ENCODE results near the gene VWA5A. TPM values are rescaled to one million over a fixed set of nuclear protein-coding genes. Genes with fewer than 3 reads are reported as not detected.

VWA5A gene
- total RNA-seq, 1 donor from 2014 or later: 8.7 TPM

DNA sequence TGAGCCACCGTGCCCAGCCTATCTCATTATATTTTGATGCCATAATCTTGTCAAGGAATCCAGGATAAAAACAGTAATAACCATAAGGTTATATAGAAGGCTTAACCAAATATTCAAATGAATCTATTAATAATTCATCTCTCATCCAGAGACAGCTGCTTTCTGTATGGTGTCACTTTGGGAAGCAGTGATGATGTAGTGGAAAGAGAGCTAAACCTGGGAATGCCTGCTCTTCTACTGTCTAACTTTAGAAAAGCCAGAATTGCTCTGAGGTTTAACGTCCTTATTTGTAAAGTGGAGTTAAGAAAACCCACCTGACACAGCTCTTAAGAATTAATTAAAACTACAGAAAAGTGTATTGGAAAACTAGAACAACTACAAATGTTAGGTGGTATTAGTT lies 38.6 kb downstream of the VWA5A start:
- no peak for DNase-seq (ENCODE audit: low read depth)
- no peak for FAIRE-seq
- Histone ChIP-seq H3K4me1 (ENCODE audit: insufficient read depth, low read length) (no peaks in the 10 kb centered on the region), H2AFZ (ENCODE audit: low read depth, low read length) (no peak overlapping the region), H3K4me2 (ENCODE audit: low read length) (no peak overlapping the region), H3K79me2 (ENCODE audit: insufficient read depth, low read length) (no peaks in the 10 kb centered on the region), H3K27me3 (ENCODE audit: insufficient read depth, low read length) (no peaks in the 10 kb centered on the region), H3K4me3 (ENCODE audit: insufficient read depth, low read depth, low read length) (no peak overlapping the region), H3K36me3 (ENCODE audit: insufficient read depth, low read length) (no peaks in the 10 kb centered on the region), H4K20me1 (ENCODE audit: insufficient read depth, low read length) (no peaks in the 10 kb centered on the region), H3K9ac (ENCODE audit: low read length) (no peak overlapping the region), H3K27ac (ENCODE audit: low read depth, low read length) (no peak overlapping the region), H3K9me3 (ENCODE audit: insufficient read depth, low read depth, low read length) (no peaks in the 10 kb centered on the region)
- Mint-ChIP-seq H3K27me3 (ENCODE audit: low read depth, unreplicated experiment) (peaks cover 3% of the 10 kb centered on the region), H3K36me3 (ENCODE audit: low read depth, unreplicated experiment) (peaks cover 2% of the 10 kb centered on the region), H3K4me3 (ENCODE audit: unreplicated experiment) (no peak overlapping the region), H3K4me1 (ENCODE audit: low read depth, unreplicated experiment) (no peaks in the 10 kb centered on the region), H3K27ac (ENCODE audit: unreplicated experiment) (no peak overlapping the region), H3K9me3 (ENCODE audit: unreplicated experiment) (peaks cover 2% of the 10 kb centered on the region)
- TF ChIP-seq, protein P1, sequence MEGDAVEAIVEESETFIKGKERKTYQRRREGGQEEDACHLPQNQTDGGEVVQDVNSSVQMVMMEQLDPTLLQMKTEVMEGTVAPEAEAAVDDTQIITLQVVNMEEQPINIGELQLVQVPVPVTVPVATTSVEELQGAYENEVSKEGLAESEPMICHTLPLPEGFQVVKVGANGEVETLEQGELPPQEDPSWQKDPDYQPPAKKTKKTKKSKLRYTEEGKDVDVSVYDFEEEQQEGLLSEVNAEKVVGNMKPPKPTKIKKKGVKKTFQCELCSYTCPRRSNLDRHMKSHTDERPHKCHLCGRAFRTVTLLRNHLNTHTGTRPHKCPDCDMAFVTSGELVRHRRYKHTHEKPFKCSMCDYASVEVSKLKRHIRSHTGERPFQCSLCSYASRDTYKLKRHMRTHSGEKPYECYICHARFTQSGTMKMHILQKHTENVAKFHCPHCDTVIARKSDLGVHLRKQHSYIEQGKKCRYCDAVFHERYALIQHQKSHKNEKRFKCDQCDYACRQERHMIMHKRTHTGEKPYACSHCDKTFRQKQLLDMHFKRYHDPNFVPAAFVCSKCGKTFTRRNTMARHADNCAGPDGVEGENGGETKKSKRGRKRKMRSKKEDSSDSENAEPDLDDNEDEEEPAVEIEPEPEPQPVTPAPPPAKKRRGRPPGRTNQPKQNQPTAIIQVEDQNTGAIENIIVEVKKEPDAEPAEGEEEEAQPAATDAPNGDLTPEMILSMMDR (IDR thresholded peaks at IDR 0.05; ENCODE audit: insufficient read depth, low read depth, low read length): no peak
- TF ChIP-seq EZH2 (IDR thresholded peaks at IDR 0.05; ENCODE audit: insufficient read depth, low read length): no peak

DNA sequence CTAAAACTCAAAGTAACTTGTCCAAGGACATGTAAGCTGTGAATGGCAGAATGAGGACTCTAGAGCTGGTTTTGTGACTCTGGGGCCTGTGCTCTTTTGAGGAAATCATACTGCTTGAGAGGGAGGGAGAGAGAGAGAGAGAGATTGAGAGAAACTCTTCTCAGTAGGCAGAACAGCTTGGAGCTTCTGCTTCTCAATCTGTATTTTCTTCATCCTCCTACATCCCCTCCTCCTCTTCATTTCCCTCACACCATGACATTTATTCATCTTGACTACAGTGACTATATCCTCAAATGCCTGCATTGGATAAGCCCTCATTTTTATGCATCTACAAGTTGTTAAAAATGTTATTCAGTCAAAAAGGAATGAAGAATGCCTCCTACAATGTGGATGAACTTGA lies 44.2 kb downstream of the VWA5A start:
- TF ChIP-seq, protein P1 (IDR thresholded peaks at IDR 0.05; ENCODE audit: insufficient read depth, low read depth, low read length): no peak
- no peak for TF ChIP-seq EZH2 (IDR thresholded peaks at IDR 0.05; ENCODE audit: insufficient read depth, low read length)
- Mint-ChIP-seq H3K27ac (ENCODE audit: unreplicated experiment) (no peak overlapping the region), H3K36me3 (ENCODE audit: low read depth, unreplicated experiment) (no peaks in the 10 kb centered on the region), H3K27me3 (ENCODE audit: low read depth, unreplicated experiment) (peaks cover 3% of the 10 kb centered on the region), H3K4me1 (ENCODE audit: low read depth, unreplicated experiment) (no peaks in the 10 kb centered on the region), H3K9me3 (ENCODE audit: unreplicated experiment) (no peaks in the 10 kb centered on the region), H3K4me3 (ENCODE audit: unreplicated experiment) (no peak overlapping the region)
- Histone ChIP-seq H4K20me1 (ENCODE audit: insufficient read depth, low read length) (no peaks in the 10 kb centered on the region), H3K4me1 (ENCODE audit: insufficient read depth, low read length) (no peaks in the 10 kb centered on the region), H3K4me3 (ENCODE audit: insufficient read depth, low read depth, low read length) (no peak overlapping the region), H3K79me2 (ENCODE audit: insufficient read depth, low read length) (no peaks in the 10 kb centered on the region), H3K4me2 (ENCODE audit: low read length) (no peak overlapping the region), H3K27ac (ENCODE audit: low read depth, low read length) (no peak overlapping the region), H3K9me3 (ENCODE audit: insufficient read depth, low read depth, low read length) (no peaks in the 10 kb centered on the region), H3K36me3 (ENCODE audit: insufficient read depth, low read length) (no peaks in the 10 kb centered on the region), H2AFZ (ENCODE audit: low read depth, low read length) (no peak overlapping the region), H3K9ac (ENCODE audit: low read length) (no peak overlapping the region), H3K27me3 (ENCODE audit: insufficient read depth, low read length) (no peaks in the 10 kb centered on the region)
- FAIRE-seq (no peak), DNase-seq (ENCODE audit: low read depth) (no peak)

DNA sequence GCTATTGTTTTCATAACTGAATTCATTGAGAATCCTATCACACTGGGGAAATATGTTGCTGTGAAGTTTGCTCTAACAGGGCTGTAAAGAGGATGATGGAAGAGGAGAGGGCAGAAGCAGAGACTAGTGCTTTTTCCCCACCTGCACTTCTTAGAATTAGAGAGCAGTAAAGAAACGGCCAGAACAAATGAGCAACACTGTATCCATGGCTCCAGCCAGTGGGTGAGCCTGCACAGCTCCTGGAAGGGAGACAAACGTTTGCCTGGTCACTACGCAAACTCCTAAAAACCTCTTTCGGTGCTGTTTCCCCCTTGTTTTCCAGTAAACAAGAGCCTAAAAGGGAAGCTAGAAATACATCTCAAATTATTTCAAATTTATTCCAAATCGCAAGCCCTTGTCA lies 45.7 kb downstream of the VWA5A start:
- H3K27me3 Mint-ChIP-seq (ENCODE audit: low read depth, unreplicated experiment): peaks cover under 1% of the 10 kb centered on the region
- no peaks in the 10 kb centered on the region for H3K36me3 Mint-ChIP-seq (ENCODE audit: low read depth, unreplicated experiment)
- no peaks in the 10 kb centered on the region for H3K27me3 ChIP-seq (ENCODE audit: insufficient read depth, low read length)
- H3K9me3 ChIP-seq (ENCODE audit: insufficient read depth, low read depth, low read length): no peaks in the 10 kb centered on the region
- H3K4me3 Mint-ChIP-seq (ENCODE audit: unreplicated experiment): no peak overlapping the region
- no peaks in the 10 kb centered on the region for H3K79me2 ChIP-seq (ENCODE audit: insufficient read depth, low read length)
- no peaks in the 10 kb centered on the region for H3K36me3 ChIP-seq (ENCODE audit: insufficient read depth, low read length)
- no peak for DNase-seq (ENCODE audit: low read depth)
- H4K20me1 ChIP-seq (ENCODE audit: insufficient read depth, low read length): no peaks in the 10 kb centered on the region
- H3K27ac Mint-ChIP-seq (ENCODE audit: unreplicated experiment): no peak overlapping the region
- H3K4me2 ChIP-seq (ENCODE audit: low read length): no peak overlapping the region
- TF ChIP-seq, protein P1 (IDR thresholded peaks at IDR 0.05; ENCODE audit: insufficient read depth, low read depth, low read length): no peak
- TF ChIP-seq EZH2 (IDR thresholded peaks at IDR 0.05; ENCODE audit: insufficient read depth, low read length): no peak
- H2AFZ ChIP-seq (ENCODE audit: low read depth, low read length): no peak overlapping the region
- no peak overlapping the region for H3K4me3 ChIP-seq (ENCODE audit: insufficient read depth, low read depth, low read length)
- no peaks in the 10 kb centered on the region for H3K9me3 Mint-ChIP-seq (ENCODE audit: unreplicated experiment)
- FAIRE-seq: no peak
- H3K9ac ChIP-seq (ENCODE audit: low read length): no peak overlapping the region
- no peaks in the 10 kb centered on the region for H3K4me1 Mint-ChIP-seq (ENCODE audit: low read depth, unreplicated experiment)
- H3K27ac ChIP-seq (ENCODE audit: low read depth, low read length): no peak overlapping the region
- no peaks in the 10 kb centered on the region for H3K4me1 ChIP-seq (ENCODE audit: insufficient read depth, low read length)

Data from astrocyte (in vitro differentiated cells and primary cell).